Neural cell (in vitro differentiated cells): ENCODE measurements around the gene FZR1.

Experiments
- EZH2 ChIP-seq: fragments of 200-600, 300-800 bp; shearing (Covaris generic), sonication (generic); IDR thresholded peaks from 2 replicates; pipeline ENCODE4 v1.6.1; 2014; ENCODE audit warnings: antibody characterized with exemption, low read length, borderline replicate concordance, mild to moderate bottlenecking; ENCODE audit not compliant: insufficient read depth, poor library complexity, severe bottlenecking
- POLR2AphosphoS5 ChIP-seq: IDR thresholded peaks from 2 replicates; pipeline ENCODE4 v1.6.1; 2012
- SMC3 ChIP-seq: fragments of 450-650 bp; conservative IDR thresholded peaks from 2 replicates; pipeline ENCODE4 v1.6.1; 2014; ENCODE audit warnings: antibody characterized with exemption, mild to moderate bottlenecking, moderate library complexity; ENCODE audit not compliant: poor library complexity
- TF ChIP-seq, protein P1 (sequence below): fragments of 450-650 bp; IDR thresholded peaks from 2 replicates; pipeline ENCODE4 v1.5.1; 2014; ENCODE audit warnings: antibody characterized with exemption, mild to moderate bottlenecking, moderate library complexity; ENCODE audit not compliant: poor library complexity, severe bottlenecking

GRCh38 chr19:3573162-3573857, 67.2 kb downstream of the FZR1 start:
- TF ChIP-seq, protein P1, sequence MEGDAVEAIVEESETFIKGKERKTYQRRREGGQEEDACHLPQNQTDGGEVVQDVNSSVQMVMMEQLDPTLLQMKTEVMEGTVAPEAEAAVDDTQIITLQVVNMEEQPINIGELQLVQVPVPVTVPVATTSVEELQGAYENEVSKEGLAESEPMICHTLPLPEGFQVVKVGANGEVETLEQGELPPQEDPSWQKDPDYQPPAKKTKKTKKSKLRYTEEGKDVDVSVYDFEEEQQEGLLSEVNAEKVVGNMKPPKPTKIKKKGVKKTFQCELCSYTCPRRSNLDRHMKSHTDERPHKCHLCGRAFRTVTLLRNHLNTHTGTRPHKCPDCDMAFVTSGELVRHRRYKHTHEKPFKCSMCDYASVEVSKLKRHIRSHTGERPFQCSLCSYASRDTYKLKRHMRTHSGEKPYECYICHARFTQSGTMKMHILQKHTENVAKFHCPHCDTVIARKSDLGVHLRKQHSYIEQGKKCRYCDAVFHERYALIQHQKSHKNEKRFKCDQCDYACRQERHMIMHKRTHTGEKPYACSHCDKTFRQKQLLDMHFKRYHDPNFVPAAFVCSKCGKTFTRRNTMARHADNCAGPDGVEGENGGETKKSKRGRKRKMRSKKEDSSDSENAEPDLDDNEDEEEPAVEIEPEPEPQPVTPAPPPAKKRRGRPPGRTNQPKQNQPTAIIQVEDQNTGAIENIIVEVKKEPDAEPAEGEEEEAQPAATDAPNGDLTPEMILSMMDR = no peak
- TF ChIP-seq SMC3 (no peak), EZH2 (no peak), POLR2AphosphoS5 (no peak)
